ENCODE data around the gene LGALSL. TPM values are rescaled to one million over a fixed set of nuclear protein-coding genes. Genes with fewer than 3 reads are reported as not detected.

LGALSL gene
- total and polyA plus RNA-seq, 2 of the 13 experiments (the other 11 are each of a cell fraction or from before 2014, with no cell fraction given): 15.4 to 20.0 TPM

GRCh38 chr2:64462940-64463700, 9.2 kb downstream of the LGALSL start:
- Histone ChIP-seq H3K27ac (ENCODE audit: extremely low read length, insufficient read depth, low read length) (no peak overlapping the region), H3K36me3 (replicated peaks in 1 of 2; ENCODE audit: control insufficient read depth in 1 of 2, insufficient read depth in 2 of 2, low read length in 2 of 2) (peaks cover 2 to 9% of the 10 kb centered on the region in 2 experiments; a peak in 4 of 5 replicates), H4K20me1 (ENCODE audit: insufficient read depth, low read length) (no peaks in the 10 kb centered on the region), H2AFZ (ENCODE audit: low read length) (no peak overlapping the region), H3K9me3 (ENCODE audit: low read length) (no peaks in the 10 kb centered on the region), H3K4me1 (ENCODE audit: insufficient read depth, low read length) (0 out of 2 replicates have a peak, but pooled peaks cover 7% of the 10 kb centered on the region), H3K79me2 (ENCODE audit: insufficient read depth, low read length) (no peaks in the 10 kb centered on the region), H3K9ac (ENCODE audit: insufficient read depth, low read depth, low read length) (no peak overlapping the region), H3K4me2 (ENCODE audit: low read depth, low read length) (no peak overlapping the region), H3K4me3 (replicated peaks in 1 of 3; ENCODE audit: insufficient read depth in 1 of 3, low read depth in 2 of 3, low read length in 3 of 3) (no peak overlapping the region), H3K27me3 (ENCODE audit: control insufficient read depth in 1 of 2, insufficient read depth in 2 of 2, low read length in 2 of 2) (no peaks in the 10 kb centered on the region)
- no TSS peak for BruUV-seq (replicated peaks)
- ATAC-seq (no peak; the same call in 2 of the 3 replicates), DNase-seq (ENCODE audit: low spot score) (no peak), FAIRE-seq (no peak)
- CTCF ChIA-PET (ENCODE audit: low intra/inter-chr PET ratio, low total read pairs): no interaction called here
- intact Hi-C loops (cut with micrococcal nuclease; ENCODE audit: unreplicated experiment) (no loop called here), in situ Hi-C loops (cut with HindIII; ENCODE audit: extremely low pct_ligation_motif_present, low pct_unique_long_range_greater_than_20kb) (no loop called here)
- POLR2A ChIA-PET: no interaction called here
- WGBS (ENCODE audit: low lambda C conversion rate): 12% methylated on average over 5 of the region's 5 CpGs
- TF ChIP-seq ZNF614 (CRISPR knock-in tag; IDR thresholded peaks at IDR 0.05; ENCODE audit: borderline replicate concordance) (no peak), RCOR2 (CRISPR knock-in tag; IDR thresholded peaks at IDR 0.05) (no peak)

- TF ChIP-seq SMC3 (IDR thresholded peaks at IDR 0.05; ENCODE audit: low read length) (no peak), CENPX (CRISPR knock-in tag; IDR thresholded peaks at IDR 0.05) (no peak), SAP130 (CRISPR knock-in tag; IDR thresholded peaks at IDR 0.05; ENCODE audit: low read depth) (no peak)
- ATAC-seq: no peak
- 35% methylated on average over 1 of the region's 1 CpG for WGBS (ENCODE audit: low lambda C conversion rate)
- Histone ChIP-seq H4K20me1 (ENCODE audit: insufficient read depth, low read length) (no peaks in the 10 kb centered on the region), H3K9me3 (ENCODE audit: low read length) (no peaks in the 10 kb centered on the region), H3K36me3 (replicated peaks in 1 of 2; ENCODE audit: control insufficient read depth in 1 of 2, insufficient read depth in 2 of 2, low read length in 2 of 2) (peaks cover 2 to 3% of the 10 kb centered on the region in 2 experiments; a peak in 4 of 5 replicates), H3K27ac (ENCODE audit: extremely low read length, insufficient read depth, low read length) (no peak overlapping the region), H3K4me1 (ENCODE audit: insufficient read depth, low read length) (0 out of 2 replicates have a peak, but pooled peaks cover 7% of the 10 kb centered on the region), H3K9ac (ENCODE audit: insufficient read depth, low read depth, low read length) (no peak overlapping the region), H2AFZ (ENCODE audit: low read length) (no peak overlapping the region), H3K4me3 (replicated peaks in 1 of 3; ENCODE audit: insufficient read depth in 1 of 3, low read depth in 2 of 3, low read length in 3 of 3) (no peak overlapping the region), H3K27me3 (ENCODE audit: control insufficient read depth in 1 of 2, insufficient read depth in 2 of 2, low read length in 2 of 2) (no peaks in the 10 kb centered on the region), H3K4me2 (ENCODE audit: low read depth, low read length) (no peak overlapping the region), H3K79me2 (ENCODE audit: insufficient read depth, low read length) (no peaks in the 10 kb centered on the region)
- POLR2A ChIA-PET: no interaction called here
- no peak for DNase-seq (ENCODE audit: low spot score)
- no peak for FAIRE-seq
- intact Hi-C loops (cut with micrococcal nuclease; ENCODE audit: unreplicated experiment): no loop called here
- CTCF ChIA-PET (ENCODE audit: low intra/inter-chr PET ratio, low total read pairs): no interaction called here
- in situ Hi-C loops (cut with HindIII; ENCODE audit: extremely low pct_ligation_motif_present, low pct_unique_long_range_greater_than_20kb): no loop called here
- BruUV-seq (replicated peaks): no TSS peak
Observed at GRCh38 chr2:64463781-64464180, 9.8 kb downstream of the LGALSL start.
